ENCODE measurements around the gene RHOG. TPM values are rescaled to one million over a fixed set of nuclear protein-coding genes. Genes with fewer than 3 reads are reported as not detected.

The RHOG gene
- total RNA-seq, 1 experiment from 2014 or later, result 26.4 TPM

- Histone ChIP-seq H2BK20ac (ENCODE audit: low read depth, low read length, poor library complexity, severe bottlenecking) (no peak overlapping the region), H4K8ac (replicated peaks; ENCODE audit: insufficient read length, low read depth, low read length) (no peak overlapping the region), H3K18ac (ENCODE audit: insufficient read length, low read depth, low read length) (no peak overlapping the region), H2BK120ac (ENCODE audit: low read depth, low read length, poor library complexity, severe bottlenecking) (no peak overlapping the region), H3T11ph (ENCODE audit: low read length) (no peak overlapping the region), H3K9ac (ENCODE audit: extremely low read depth, insufficient read length, low read length) (no peak overlapping the region), H3K4me2 (ENCODE audit: insufficient read depth, insufficient read length, low read length) (no peak overlapping the region), H3K56ac (ENCODE audit: insufficient read length, low read depth, low read length) (no peak overlapping the region), H4K91ac (ENCODE audit: insufficient read length, low read depth, low read length) (no peak overlapping the region), H3K27me3 (ENCODE audit: insufficient read depth, low read length) (no peaks in the 10 kb centered on the region), H2BK15ac (ENCODE audit: low read depth, low read length) (no peak overlapping the region), H3K14ac (ENCODE audit: insufficient read depth, low read length) (no peak overlapping the region), H3K79me2 (ENCODE audit: insufficient read depth, low read length) (peaks cover 13% of the 10 kb centered on the region; the same call in 1 of the 2 replicates), H4K5ac (ENCODE audit: insufficient read length, low read depth, low read length) (no peak overlapping the region), H2AFZ (ENCODE audit: low read length) (no peak overlapping the region), H2BK5ac (ENCODE audit: insufficient read length, low read length) (no peak overlapping the region), H3K79me1 (ENCODE audit: insufficient read depth, low read depth, low read length, poor library complexity, severe bottlenecking) (peaks cover 8% of the 10 kb centered on the region), H3K23me2 (ENCODE audit: insufficient read length, low read depth, low read length, poor library complexity, severe bottlenecking) (no peaks in the 10 kb centered on the region), H3K27ac (ENCODE audit: insufficient read length, low read depth, low read length) (no peak overlapping the region), H3K9me3 (ENCODE audit: control insufficient read depth, low read depth, low read length) (no peaks in the 10 kb centered on the region), H2BK12ac (ENCODE audit: insufficient read length, low read depth, low read length) (no peak overlapping the region), H4K20me1 (ENCODE audit: control insufficient read depth, insufficient read depth, insufficient read length) (no peaks in the 10 kb centered on the region), H3K23ac (ENCODE audit: insufficient read length, low read depth, low read length) (no peak overlapping the region), H2AK5ac (ENCODE audit: insufficient read length, low read length) (no peak overlapping the region), H3K4me1 (ENCODE audit: insufficient read depth, low read length) (no peaks in the 10 kb centered on the region), H3K4ac (ENCODE audit: low read depth, low read length) (no peak overlapping the region)
- peaks cover 6 to 8% of the 10 kb centered on the region in 2 experiments for H3K4me1 Mint-ChIP-seq
- no peaks in the 10 kb centered on the region for H3K9me3 Mint-ChIP-seq
- H3K36me3 Mint-ChIP-seq (ENCODE audit: insufficient read depth in 1 of 3, low read depth in 3 of 3), result peaks cover 32 to 59% (median 57%) of the 10 kb centered on the region in 3 experiments
- no peak overlapping the region for H3K4me3 Mint-ChIP-seq
- TF ChIP-seq CTCF (conservative IDR thresholded peaks at IDR 0.05), result no peak
- no peaks in the 10 kb centered on the region for H3K27me3 Mint-ChIP-seq (ENCODE audit: low read depth)
- H3K27ac Mint-ChIP-seq, result no peak overlapping the region
- WGBS (ENCODE audit: extremely low coverage, insufficient read length, low lambda C conversion rate), result no CpG with 5 or more reads among the region's 2 CpGs
- no peak for DNase-seq
Observed at GRCh38 chr11:3781423-3781822, 59.3 kb downstream of the RHOG start.

Other genes with a start within 250 kb of the RHOG start
- 7.5 and 7.9 TPM in 2 replicates for gene ART5, start 199.0 kb downstream of the RHOG start, total RNA-seq (2021)
- not detected in 2 replicates for gene ART1, start 195.8 kb downstream of the RHOG start, total RNA-seq (2021)
- gene CHRNA10, start 169.6 kb downstream of the RHOG start, total RNA-seq (2021), result 2.1 and 2.4 TPM in 2 replicates
- 105 and 106 TPM in 2 replicates for gene NUP98, start 43.4 kb downstream of the RHOG start, total RNA-seq (2021)
- 36.1 and 37.4 TPM in 2 replicates for gene PGAP2, start 32.4 kb downstream of the RHOG start, total RNA-seq (2021)
- gene STIM1, start 14.7 kb upstream of the RHOG start, total RNA-seq (2021), result 15.2 and 15.6 TPM in 2 replicates

Data from H9 (cell line).